Prostate gland (tissue), 2 donors: ENCODE data around the gene SLC25A17. TPM values are rescaled to one million over a fixed set of nuclear protein-coding genes. Genes with fewer than 3 reads are reported as not detected.
"Not testable (repeated sequence)": the region's sequence is repeated elsewhere in the genome, so short reads cannot be mapped to it uniquely, and the experiment has no call there.

Experiments used
- DNase-seq: peaks from one replicate; pipeline ENCODE4 v3.0.0-alpha.2; 2019; ENCODE audit warnings: low spot score
- H3K27ac ChIP-seq, 2 donors: fragments of 200-600 bp; sonication (generic); 2 replicates each; pipeline ENCODE4 v1.5.1; 2017 to 2019
- H3K27me3 ChIP-seq: fragments of 200-600 bp; sonication (generic); replicated peaks from 2 replicates; pipeline ENCODE4 v1.5.1; 2019; ENCODE audit not compliant: insufficient read depth
- H3K36me3 ChIP-seq, 2 donors: fragments of 200-600 bp; sonication (generic); 1 replicate in 1 of 2; 2 replicates in 1 of 2; pipeline versions ENCODE4 v1.5.1 to v1.8.1; 2017 to 2019
- H3K4me1 ChIP-seq: fragments of 200-600 bp; sonication (generic); replicated peaks from 2 replicates; pipeline ENCODE4 v1.5.1; 2019
- H3K4me3 ChIP-seq, 2 donors: fragments of 200-600 bp; sonication (generic); 2 replicates each; pipeline ENCODE4 v1.5.1; 2017 to 2019
- H3K9me3 ChIP-seq: fragments of 200-600 bp; sonication (generic); 2 replicates; pipeline ENCODE4 v1.5.1; 2017
- POLR2A ChIP-seq: fragments of 450-650 bp; IDR thresholded peaks from one replicate; pipeline ENCODE4 v1.6.1; 2016; ENCODE audit warnings: antibody characterized with exemption, mild to moderate bottlenecking
- POLR2AphosphoS5 ChIP-seq: sonication (generic); formaldehyde crosslinking; IDR thresholded peaks from one replicate; pipeline ENCODE4 v1.6.1; 2017; ENCODE audit warnings: antibody characterized with exemption
- WGBS: methylation state at CpG from one replicate; pipeline ENCODE4 v1.1.5; 2018; 5-methylcytosine and 5-hydroxymethylcytosine counted together
- intact Hi-C: fragments of 100-400 bp; cut with DNase I; formaldehyde crosslinking; loops from one replicate; pipeline ENCODE4 v1.14.2; 2022
- total RNA-seq, 2 donors: library from RNA; depleted of rRNA; stranded (reverse); fragments of >200 nt; gene quantifications; one replicate each; pipeline ENCODE4 v1.1.0, GENCODE V29; 2016
- TF ChIP-seq, protein P1 (sequence below), 4 experiments: fragments of 200-600 bp in 2 of 4; fragments of 450-650 bp in 2 of 4; sonication (generic) in 2 of 4; IDR thresholded peaks; 1 replicate in 3 of 4; 2 replicates in 1 of 4; pipeline ENCODE4 v1.5.1; 2016 to 2019; ENCODE audit warnings: antibody characterized with exemption in 4 of 4, mild to moderate bottlenecking in 2 of 4, moderate library complexity in 2 of 4

The SLC25A17 gene, protein sequence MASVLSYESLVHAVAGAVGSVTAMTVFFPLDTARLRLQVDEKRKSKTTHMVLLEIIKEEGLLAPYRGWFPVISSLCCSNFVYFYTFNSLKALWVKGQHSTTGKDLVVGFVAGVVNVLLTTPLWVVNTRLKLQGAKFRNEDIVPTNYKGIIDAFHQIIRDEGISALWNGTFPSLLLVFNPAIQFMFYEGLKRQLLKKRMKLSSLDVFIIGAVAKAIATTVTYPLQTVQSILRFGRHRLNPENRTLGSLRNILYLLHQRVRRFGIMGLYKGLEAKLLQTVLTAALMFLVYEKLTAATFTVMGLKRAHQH
- total RNA-seq = 10 to 100 TPM; 27.8 to 28.0 TPM

DNA sequence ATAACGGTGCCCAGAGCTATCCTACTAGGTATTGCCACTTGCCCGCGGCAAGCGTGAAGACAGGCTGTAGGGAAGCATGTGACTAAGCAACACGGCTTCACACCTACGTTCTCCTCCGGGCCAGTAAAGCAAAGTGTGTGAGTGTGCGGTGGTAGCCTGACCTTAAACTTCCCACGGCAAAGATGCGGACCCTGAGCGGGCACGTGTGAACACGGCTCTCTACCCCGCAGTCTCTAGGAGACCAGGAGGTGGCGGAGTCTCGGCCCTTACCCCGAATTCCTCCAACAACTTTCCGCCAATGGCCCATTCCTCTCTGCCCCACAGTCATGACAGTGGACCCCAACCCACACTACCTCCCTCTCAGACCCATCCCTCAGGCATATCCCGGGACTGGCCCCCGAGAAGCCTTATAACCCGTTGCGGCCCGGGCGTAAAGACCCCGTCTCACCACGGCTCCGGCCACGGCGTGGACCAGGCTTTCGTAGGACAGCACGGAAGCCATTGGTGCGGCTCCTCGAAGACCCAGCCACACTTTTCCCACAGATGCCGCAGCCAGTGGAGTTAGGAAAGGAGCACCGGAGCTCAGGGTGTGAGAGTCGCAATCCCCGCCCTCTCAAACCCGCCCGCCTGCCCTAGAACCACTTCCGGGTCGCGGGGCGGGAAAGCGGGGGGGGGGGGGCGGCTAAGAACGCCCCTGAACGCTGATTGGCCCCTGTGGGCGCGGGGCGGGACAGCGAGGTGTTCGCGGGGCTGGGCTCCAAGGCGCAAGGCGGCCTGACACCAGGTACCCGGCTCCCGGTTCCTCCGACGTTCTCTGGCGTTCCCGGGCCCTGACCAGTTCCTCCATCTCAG, at the start of gene SLC25A17:
TSS of gene SLC25A17 (minus strand) at position 600 of the 852 bp plus-strand sequence. CDS start at position 502, 98 bp downstream.
- intact Hi-C loops = loop anchor here (5.0 kb wide), 1 partner anchor 38 kb away; the partner anchor contains the start of genes ST13 and XPNPEP3
- Histone ChIP-seq H3K9me3 (no peaks in the 10 kb centered on the region), H3K27me3 (no peaks in the 10 kb centered on the region), H3K36me3 (no peaks in the 10 kb centered on the region), H3K4me1 (peaks cover 2% of the 10 kb centered on the region), H3K27ac (peak within 1 kb of the TSS; percentile 78), H3K4me3 (peak within 1 kb of the TSS; percentile 84 to 85)
- peak; percentile 38 for TF ChIP-seq POLR2A
- peak; percentile 70 for TF ChIP-seq POLR2AphosphoS5
- TF ChIP-seq, protein P1, sequence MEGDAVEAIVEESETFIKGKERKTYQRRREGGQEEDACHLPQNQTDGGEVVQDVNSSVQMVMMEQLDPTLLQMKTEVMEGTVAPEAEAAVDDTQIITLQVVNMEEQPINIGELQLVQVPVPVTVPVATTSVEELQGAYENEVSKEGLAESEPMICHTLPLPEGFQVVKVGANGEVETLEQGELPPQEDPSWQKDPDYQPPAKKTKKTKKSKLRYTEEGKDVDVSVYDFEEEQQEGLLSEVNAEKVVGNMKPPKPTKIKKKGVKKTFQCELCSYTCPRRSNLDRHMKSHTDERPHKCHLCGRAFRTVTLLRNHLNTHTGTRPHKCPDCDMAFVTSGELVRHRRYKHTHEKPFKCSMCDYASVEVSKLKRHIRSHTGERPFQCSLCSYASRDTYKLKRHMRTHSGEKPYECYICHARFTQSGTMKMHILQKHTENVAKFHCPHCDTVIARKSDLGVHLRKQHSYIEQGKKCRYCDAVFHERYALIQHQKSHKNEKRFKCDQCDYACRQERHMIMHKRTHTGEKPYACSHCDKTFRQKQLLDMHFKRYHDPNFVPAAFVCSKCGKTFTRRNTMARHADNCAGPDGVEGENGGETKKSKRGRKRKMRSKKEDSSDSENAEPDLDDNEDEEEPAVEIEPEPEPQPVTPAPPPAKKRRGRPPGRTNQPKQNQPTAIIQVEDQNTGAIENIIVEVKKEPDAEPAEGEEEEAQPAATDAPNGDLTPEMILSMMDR (IDR thresholded peaks at IDR 0.05) = peak in 3 of 4 experiments; percentile 28 to 59 (median 45)
- under 1% methylated on average over 60 of the region's 61 CpGs for WGBS
- peak; percentile 90 for DNase-seq

DNA sequence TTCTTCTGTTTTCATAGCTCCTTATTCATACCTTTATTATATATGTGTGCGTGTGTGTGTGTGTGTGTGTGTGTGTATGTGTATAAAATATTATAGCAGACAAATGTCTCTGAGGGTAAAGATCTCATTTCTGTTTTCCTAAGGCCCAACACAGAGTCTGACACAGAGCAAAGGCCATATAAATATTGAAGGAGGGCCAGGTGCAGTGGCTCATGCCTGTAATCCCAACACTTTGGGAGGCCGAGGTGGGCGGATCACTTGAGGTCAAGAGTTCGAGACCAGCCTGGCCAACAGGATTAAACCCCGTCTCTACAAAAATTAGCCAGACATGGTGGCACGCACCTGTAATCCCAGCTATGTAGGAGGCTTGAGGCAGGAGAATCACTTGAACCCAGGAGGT, 49.2 kb upstream of the SLC25A17 start:
- WGBS = 92% methylated on average over 6 of the region's 6 CpGs
- H3K9me3 ChIP-seq, intact Hi-C loops: not testable (repeated sequence)

DNA sequence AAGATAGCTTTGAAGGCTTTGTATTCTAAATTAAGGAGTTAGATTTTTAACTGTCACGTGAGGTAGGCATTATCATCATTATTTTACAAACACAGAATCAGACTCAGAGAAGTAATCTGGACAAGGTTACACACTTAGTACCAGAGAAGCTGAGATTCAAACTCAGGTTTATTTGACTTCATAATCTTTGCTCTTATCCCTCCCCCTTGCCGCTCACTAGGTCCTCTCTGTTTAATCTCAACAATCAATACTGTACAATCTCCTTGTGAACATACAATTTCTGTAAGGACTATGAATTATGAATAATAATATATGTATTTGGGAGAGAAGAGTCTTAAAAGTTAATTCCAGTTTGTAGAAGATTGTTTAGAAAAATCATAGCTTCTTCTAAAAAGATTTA, 48.0 kb upstream of the SLC25A17 start:
- Histone ChIP-seq H3K4me3 (no peak overlapping the region), H3K36me3 (no peaks in the 10 kb centered on the region), H3K9me3 (no peaks in the 10 kb centered on the region), H3K27ac (no peak overlapping the region), H3K27me3 (no peaks in the 10 kb centered on the region), H3K4me1 (no peaks in the 10 kb centered on the region)
- intact Hi-C loops = no loop called here
- TF ChIP-seq, protein P1 (IDR thresholded peaks at IDR 0.05) = no peak
- TF ChIP-seq POLR2AphosphoS5 = no peak
- TF ChIP-seq POLR2A = no peak
- DNase-seq = no peak
- 89% methylated on average over 2 of the region's 2 CpGs for WGBS

More for the DNA sequence above, 49.2 kb upstream of the SLC25A17 start:
- not testable (repeated sequence) for H3K27me3 ChIP-seq, H3K4me3 ChIP-seq, H3K27ac ChIP-seq, H3K4me1 ChIP-seq, H3K36me3 ChIP-seq, DNase-seq

DNA sequence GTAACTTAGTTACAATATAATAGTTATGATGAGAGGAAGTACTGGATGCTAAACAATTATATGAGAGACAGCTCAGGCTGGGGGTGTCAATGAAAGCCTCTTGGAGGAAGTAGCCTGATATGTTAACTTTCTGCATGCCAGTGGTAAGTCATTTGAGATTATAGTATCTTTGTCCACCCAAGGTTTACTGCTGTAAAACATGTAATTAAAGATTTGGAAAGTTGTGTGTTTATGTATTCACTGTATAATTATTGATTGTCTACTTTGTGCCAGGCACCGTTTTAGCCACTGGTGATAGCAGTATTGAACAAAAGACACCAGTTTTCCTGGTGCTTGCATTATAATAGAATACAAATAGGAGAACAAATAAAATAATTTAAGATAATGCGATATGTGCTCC, 43.4 kb upstream of the SLC25A17 start:
- no peak overlapping the region for H3K27ac ChIP-seq
- H3K4me3 ChIP-seq = no peak overlapping the region
- no peak for TF ChIP-seq POLR2A
- TF ChIP-seq POLR2AphosphoS5 = no peak
- TF ChIP-seq, protein P1 (IDR thresholded peaks at IDR 0.05) = no peak
- H3K9me3 ChIP-seq = no peaks in the 10 kb centered on the region
- H3K36me3 ChIP-seq = no peaks in the 10 kb centered on the region
- intact Hi-C loops = no loop called here
- DNase-seq = no peak
- H3K27me3 ChIP-seq = no peaks in the 10 kb centered on the region
- H3K4me1 ChIP-seq = peaks cover 3% of the 10 kb centered on the region
- WGBS = 88% methylated on average over 2 of the region's 2 CpGs

DNA sequence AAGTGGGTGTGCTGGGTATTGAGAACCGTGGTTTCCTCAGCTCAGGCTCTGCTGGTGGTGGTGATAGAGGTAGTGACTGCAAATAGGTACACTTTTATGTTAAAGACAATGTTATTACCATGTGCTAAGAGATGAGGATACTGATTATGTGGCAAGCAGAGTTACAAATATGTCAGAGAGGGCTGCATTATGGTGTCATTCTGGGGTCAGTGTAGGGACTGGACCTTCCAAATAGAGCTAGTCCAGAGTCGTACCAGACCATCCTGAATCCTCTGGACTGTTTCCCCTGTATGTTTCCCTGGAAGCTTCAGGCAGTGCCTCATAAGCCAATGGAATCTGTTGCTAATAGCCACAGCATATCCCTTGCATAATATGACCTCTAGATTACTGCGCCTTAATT, 42.9 kb upstream of the SLC25A17 start, which contains the start of gene DNAJB7:
TSS of gene DNAJB7 (minus strand) at position 101 of the 400 bp plus-strand sequence. CDS start 119 bp downstream, outside the sequence.
- TF ChIP-seq POLR2AphosphoS5 = no peak
- no peak for TF ChIP-seq POLR2A
- TF ChIP-seq, protein P1 (IDR thresholded peaks at IDR 0.05) = no peak
- H3K4me1 ChIP-seq = peaks cover 3% of the 10 kb centered on the region
- no peaks in the 10 kb centered on the region for H3K36me3 ChIP-seq
- 90% methylated on average over 3 of the region's 3 CpGs for WGBS
- no peaks in the 10 kb centered on the region for H3K9me3 ChIP-seq
- H3K4me3 ChIP-seq = no peak within 1 kb of the TSS
- intact Hi-C loops = no loop called here
- DNase-seq = no peak
- no peaks in the 10 kb centered on the region for H3K27me3 ChIP-seq
- no peak within 1 kb of the TSS for H3K27ac ChIP-seq
